WTC11 (cell line): ENCODE measurements around the gene GALNT17. TPM values are rescaled to one million over a fixed set of nuclear protein-coding genes. Genes with fewer than 3 reads are reported as not detected.

Source experiments
- ATAC-seq: fragments of 200-7000 bp; cut with Tn5 transposase; 2 replicates; pipeline ENCODE4 v1.10.0; 2021; ENCODE audit warnings: mild to moderate bottlenecking, moderate library complexity
- CTCF ChIA-PET: fragments of 300-600 bp; sonication (Branson Sonifier 250); formaldehyde crosslinking; loops from one replicate; lab custom pipeline; 2021; ENCODE audit warnings: antibody characterized with exemption; lab: Charles Lee
- POLR2A ChIA-PET: fragments of 350-600 bp; sonication (Branson Sonifier 250); formaldehyde crosslinking; loops from one replicate; lab custom pipeline; 2021; ENCODE audit warnings: antibody characterized with exemption; lab: Charles Lee
- DNase-seq: peaks from one replicate; pipeline ENCODE4 v3.0.0; 2021; ENCODE audit warnings: low spot score
- H3K27ac Mint-ChIP-seq: 2 replicates; pipeline ENCODE4 v1.8.0; 2021; ENCODE audit warnings: mixed read lengths
- H3K27me3 Mint-ChIP-seq: 2 replicates; pipeline ENCODE4 v1.8.0; 2021; ENCODE audit warnings: low read depth, mild to moderate bottlenecking, moderate library complexity, mixed read lengths
- H3K36me3 Mint-ChIP-seq: 2 replicates; pipeline ENCODE4 v1.8.0; 2021; ENCODE audit warnings: mixed read lengths
- H3K4me1 Mint-ChIP-seq: 2 replicates; pipeline ENCODE4 v1.8.0; 2022; ENCODE audit warnings: mixed read lengths
- H3K4me3 Mint-ChIP-seq: 2 replicates; pipeline ENCODE4 v1.8.0; 2021; ENCODE audit warnings: mild to moderate bottlenecking, moderate library complexity, mixed read lengths
- H3K9me3 Mint-ChIP-seq: 2 replicates; pipeline ENCODE4 v1.8.0; 2021; ENCODE audit warnings: mixed read lengths
- CBFB ChIP-seq: sonication (generic); formaldehyde crosslinking; IDR thresholded peaks from 2 replicates; pipeline ENCODE4 v1.8.1; 2022; ENCODE audit warnings: mild to moderate bottlenecking, low read depth, missing genetic modification reagents
- CTCF ChIP-seq: fragments of 200-600 bp; IDR thresholded peaks from 2 replicates; pipeline ENCODE4 v1.8.0; 2022; ENCODE audit warnings: antibody characterized with exemption
- E2F5 ChIP-seq: sonication (generic); formaldehyde crosslinking; IDR thresholded peaks from 2 replicates; pipeline ENCODE4 v1.8.1; 2022; ENCODE audit warnings: mild to moderate bottlenecking, moderate library complexity, missing genetic modification reagents
- ELF4 ChIP-seq: sonication (generic); formaldehyde crosslinking; IDR thresholded peaks from 2 replicates; pipeline ENCODE4 v1.8.1; 2022; ENCODE audit warnings: low read depth, mild to moderate bottlenecking, moderate library complexity, missing genetic modification reagents
- EMX1 ChIP-seq: fragments of 250-450 bp; sonication (Bioruptor Pico); IDR thresholded peaks from 2 replicates; pipeline ENCODE4 v1.8.0; 2021; ENCODE audit warnings: mild to moderate bottlenecking
- ETV6 ChIP-seq: sonication (generic); formaldehyde crosslinking; IDR thresholded peaks from 2 replicates; pipeline ENCODE4 v1.8.1; 2022; ENCODE audit warnings: mild to moderate bottlenecking, missing genetic modification reagents
- FOXK1 ChIP-seq: sonication (generic); formaldehyde crosslinking; IDR thresholded peaks from 2 replicates; pipeline ENCODE4 v1.8.0; 2022; ENCODE audit warnings: mild to moderate bottlenecking, moderate library complexity, missing genetic modification reagents
- FOXP1 ChIP-seq: sonication (generic); formaldehyde crosslinking; IDR thresholded peaks from 2 replicates; pipeline ENCODE4 v1.8.0; 2022; ENCODE audit warnings: missing genetic modification reagents, mild to moderate bottlenecking, moderate library complexity, borderline replicate concordance
- GABPB1 ChIP-seq: sonication (generic); formaldehyde crosslinking; IDR thresholded peaks from 2 replicates; pipeline ENCODE4 v1.8.1; 2023; ENCODE audit warnings: mild to moderate bottlenecking, missing genetic modification reagents
- IRF2 ChIP-seq: sonication (generic); formaldehyde crosslinking; IDR thresholded peaks from 2 replicates; pipeline ENCODE4 v1.8.0; 2022; ENCODE audit warnings: low read depth, missing genetic modification reagents, borderline replicate concordance
- KAT7 ChIP-seq: sonication (generic); formaldehyde crosslinking; IDR thresholded peaks from 2 replicates; pipeline ENCODE4 v1.8.1; 2023; ENCODE audit warnings: missing genetic modification reagents, mild to moderate bottlenecking, borderline replicate concordance
- NFATC4 ChIP-seq: fragments of 250-450 bp; sonication (Bioruptor Pico); IDR thresholded peaks from 2 replicates; pipeline ENCODE4 v1.9.0; 2021; ENCODE audit warnings: mild to moderate bottlenecking
- NFE2L1 ChIP-seq: sonication (generic); formaldehyde crosslinking; IDR thresholded peaks from 2 replicates; pipeline ENCODE4 v1.8.1; 2023; ENCODE audit warnings: missing genetic modification reagents
- NR1H2 ChIP-seq: sonication (generic); formaldehyde crosslinking; IDR thresholded peaks from 2 replicates; pipeline ENCODE4 v1.9.0; 2021; ENCODE audit warnings: mild to moderate bottlenecking, moderate library complexity, missing genetic modification reagents
- NR3C1 ChIP-seq: sonication (generic); formaldehyde crosslinking; conservative IDR thresholded peaks from 2 replicates; pipeline ENCODE4 v1.8.1; 2023; ENCODE audit warnings: low read depth, mild to moderate bottlenecking, missing genetic modification reagents
- RELA ChIP-seq: sonication (generic); formaldehyde crosslinking; IDR thresholded peaks from 2 replicates; pipeline ENCODE4 v1.8.1; 2022; ENCODE audit warnings: missing genetic modification reagents, mild to moderate bottlenecking, borderline replicate concordance
- STAT6 ChIP-seq: sonication (generic); formaldehyde crosslinking; conservative IDR thresholded peaks from 2 replicates; pipeline ENCODE4 v1.8.1; 2023; ENCODE audit warnings: mild to moderate bottlenecking, low read depth, missing genetic modification reagents, moderate library complexity
- ZBTB21 ChIP-seq: sonication (generic); formaldehyde crosslinking; IDR thresholded peaks from 2 replicates; pipeline ENCODE4 v1.8.1; 2023; ENCODE audit warnings: mild to moderate bottlenecking, missing genetic modification reagents, borderline replicate concordance
- ZMAT4 ChIP-seq: fragments of 250-450 bp; sonication (Bioruptor Pico); IDR thresholded peaks from 2 replicates; pipeline ENCODE4 v1.9.0; 2021; ENCODE audit warnings: mild to moderate bottlenecking
- ZNF263 ChIP-seq: sonication (generic); formaldehyde crosslinking; IDR thresholded peaks from 2 replicates; pipeline ENCODE4 v1.8.1; 2022; ENCODE audit warnings: low read depth, mild to moderate bottlenecking, moderate library complexity, missing genetic modification reagents
- ZNF281 ChIP-seq: sonication (generic); formaldehyde crosslinking; IDR thresholded peaks from 2 replicates; pipeline ENCODE4 v1.8.0; 2023; ENCODE audit warnings: mild to moderate bottlenecking, missing genetic modification reagents
- ZNF317 ChIP-seq: sonication (generic); formaldehyde crosslinking; IDR thresholded peaks from 2 replicates; pipeline ENCODE4 v1.8.1; 2023; ENCODE audit warnings: low read depth, mild to moderate bottlenecking, moderate library complexity, missing genetic modification reagents, borderline replicate concordance
- ZNF396 ChIP-seq: fragments of 250-450 bp; sonication (Bioruptor Pico); IDR thresholded peaks from 2 replicates; pipeline ENCODE4 v1.8.0; 2021; ENCODE audit warnings: mild to moderate bottlenecking, moderate library complexity, borderline replicate concordance
- ZNF416 ChIP-seq: fragments of 250-450 bp; sonication (Bioruptor Pico); IDR thresholded peaks from 2 replicates; pipeline ENCODE4 v1.9.0; 2021; ENCODE audit warnings: mild to moderate bottlenecking, inconsistent platforms
- ZSCAN18 ChIP-seq: fragments of 250-450 bp; sonication (Bioruptor Pico); IDR thresholded peaks from 2 replicates; pipeline ENCODE4 v2.1.2; 2022; ENCODE audit warnings: mild to moderate bottlenecking, moderate library complexity
- total RNA-seq: library from RNA; stranded (reverse); gene quantifications from 3 replicates; pipeline ENCODE4 v1.2.3, GENCODE V29; 2021

Gene GALNT17
- total RNA-seq, 1 experiment from 2014 or later: 61.1 TPM

GRCh38 chr7:71290452-71290851 is 158.5 kb downstream of the GALNT17 start:
- ATAC-seq: peak; percentile 38
- Mint-ChIP-seq H3K36me3 (no peaks in the 10 kb centered on the region; the same call in 1 of the 2 replicates), H3K4me1 (peaks cover 53% of the 10 kb centered on the region), H3K4me3 (no peak overlapping the region), H3K27me3 (no peaks in the 10 kb centered on the region), H3K9me3 (peaks cover 11% of the 10 kb centered on the region), H3K27ac (0 out of 2 replicates have a peak overlapping the region, but pooled peaks have one; percentile 7)
- POLR2A ChIA-PET: interaction anchor here (0.9 kb wide), 1 partner anchor 45 kb away, joined by 3 read pairs; no protein-coding TSS in a partner anchor
- CTCF ChIA-PET: no interaction called here
- TF ChIP-seq ZNF263 (CRISPR knock-in tag): no peak
- TF ChIP-seq ZNF416 (CRISPR knock-in tag): no peak
- no peak for TF ChIP-seq CTCF
- TF ChIP-seq RELA: no peak
- TF ChIP-seq FOXP1 (CRISPR knock-in tag): no peak
- TF ChIP-seq CBFB (CRISPR knock-in tag): no peak
- no peak for TF ChIP-seq ETV6 (CRISPR knock-in tag)
- TF ChIP-seq KAT7 (CRISPR knock-in tag): no peak
- DNase-seq: no peak

GRCh38 chr7:71298378-71298777 is 166.4 kb downstream of the GALNT17 start:
- DNase-seq: no peak
- TF ChIP-seq ZSCAN18 (CRISPR knock-in tag) (no peak), NR1H2 (CRISPR knock-in tag) (no peak), ZMAT4 (no peak), ETV6 (CRISPR knock-in tag) (no peak), NFATC4 (no peak), FOXP1 (CRISPR knock-in tag) (no peak), STAT6 (no peak), EMX1 (CRISPR knock-in tag) (no peak), ZBTB21 (CRISPR knock-in tag) (no peak), ZNF396 (CRISPR knock-in tag) (no peak), NFE2L1 (CRISPR knock-in tag) (no peak), IRF2 (CRISPR knock-in tag) (no peak), GABPB1 (CRISPR knock-in tag) (no peak), NR3C1 (CRISPR knock-in tag) (no peak), ZNF281 (CRISPR knock-in tag) (no peak), ELF4 (no peak), ZNF317 (CRISPR knock-in tag) (no peak), FOXK1 (no peak), ZNF416 (CRISPR knock-in tag) (no peak), E2F5 (no peak)
- Mint-ChIP-seq H3K9me3 (peaks cover 4% of the 10 kb centered on the region), H3K27me3 (no peaks in the 10 kb centered on the region), H3K4me1 (peaks cover 36% of the 10 kb centered on the region), H3K36me3 (no peaks in the 10 kb centered on the region; the same call in 1 of the 2 replicates), H3K27ac (peak overlapping the region; percentile 30; the same call in 1 of the 2 replicates), H3K4me3 (no peak overlapping the region)
- ATAC-seq: no peak
- POLR2A ChIA-PET: no interaction called here
- CTCF ChIA-PET: no interaction called here
